Right lobe of liver (tissue), 6 donors: Measurements from ENCODE around the gene ZNF319. TPM values are rescaled to one million over a fixed set of nuclear protein-coding genes. Genes with fewer than 3 reads are reported as not detected.

Experiments used
- ATAC-seq, 4 donors: fragments of 200-7000 bp; cut with Tn5 transposase; one replicate each; pipeline ENCODE4 v1.9.1; 2020; ENCODE audit warnings: mild to moderate bottlenecking in 4 of 4, moderate library complexity in 4 of 4
- DNase-seq, 3 donors: peaks; one replicate each; pipeline ENCODE4 v3.0.0-alpha.2; 2020
- H3K27ac ChIP-seq, 3 donors: fragments of 200-600 bp; one replicate each; pipeline ENCODE4 v1.8.0; 2022
- H3K27me3 ChIP-seq, 2 donors: fragments of 200-600 bp; one replicate each; pipeline ENCODE4 v1.8.0; 2022
- H3K36me3 ChIP-seq, 4 donors: fragments of 200-600 bp; sonication (generic) in 1 of 4; one replicate each; pipeline versions ENCODE4 v1.5.1 to v1.8.0; 2017 to 2022; ENCODE audit warnings: control low read depth in 1 of 4
- H3K4me1 ChIP-seq, 4 donors: fragments of 200-600 bp; sonication (generic) in 1 of 4; one replicate each; pipeline versions ENCODE4 v1.5.1 to v1.8.0; 2017 to 2022; ENCODE audit warnings: control low read depth in 1 of 4
- H3K4me3 ChIP-seq, 3 donors: fragments of 200-600 bp; one replicate each; pipeline ENCODE4 v1.8.0; 2022
- H3K9me3 ChIP-seq, 4 donors: fragments of 200-600 bp; sonication (generic) in 1 of 4; one replicate each; pipeline versions ENCODE4 v1.5.1 to v1.8.0; 2017 to 2022; ENCODE audit warnings: control low read depth in 1 of 4
- POLR2A ChIP-seq: fragments of 450-650 bp; IDR thresholded peaks from one replicate; pipeline ENCODE4 v1.6.1; 2017; ENCODE audit warnings: antibody characterized with exemption, mild to moderate bottlenecking
- WGBS: methylation state at CpG from one replicate; pipeline ENCODE4 v1.1.6; 2018; ENCODE audit warnings: low coverage, low lambda C conversion rate; ENCODE audit not compliant: insufficient coverage; ENCODE audit errors: missing lambda C conversion rate; 5-methylcytosine and 5-hydroxymethylcytosine counted together
- intact Hi-C, 2 donors: fragments of 100-400 bp; cut with DNase I; formaldehyde crosslinking; loops; one replicate each; pipeline versions ENCODE4 v1.11.2 to v1.14.1; 2022
- total RNA-seq, 6 experiments: library from RNA; depleted of rRNA in 2 of 6; stranded (reverse); fragments of >200 nt in 2 of 6; fragmentation: NEBNext Ultra II Directional in 3 of 6; extraction: Animal tissue kit (Norgen Biotek cat#: 25700) in 3 of 6; gene quantifications; one replicate each; pipeline versions ENCODE4 v1.1.0 to v1.2.4, GENCODE V29; 2016 to 2023
- TF ChIP-seq, protein P1 (sequence below), 4 donors: fragments of 200-600 bp in 3 of 4; fragments of 450-650 bp in 1 of 4; IDR thresholded peaks; one replicate each; pipeline versions ENCODE4 v1.5.1 to v1.8.0; 2016 to 2022; ENCODE audit warnings: antibody characterized with exemption in 4 of 4, mild to moderate bottlenecking in 2 of 4
- donor health status: DM: no; HTN: yes; CAD: no.
- donor health status: DM: no; HTN: no; CAD: no.
- donor health status: DM: no; HTN: no; CAD: no.
- donor health status: DM: no; HTN: yes; CAD: no.
- donor health status: DM: no; HTN: yes; CAD: no.

Gene ZNF319
- total RNA-seq, 6 experiments from 2014 or later, result 2.5 to 4.9 (median 3.4) TPM

DNA sequence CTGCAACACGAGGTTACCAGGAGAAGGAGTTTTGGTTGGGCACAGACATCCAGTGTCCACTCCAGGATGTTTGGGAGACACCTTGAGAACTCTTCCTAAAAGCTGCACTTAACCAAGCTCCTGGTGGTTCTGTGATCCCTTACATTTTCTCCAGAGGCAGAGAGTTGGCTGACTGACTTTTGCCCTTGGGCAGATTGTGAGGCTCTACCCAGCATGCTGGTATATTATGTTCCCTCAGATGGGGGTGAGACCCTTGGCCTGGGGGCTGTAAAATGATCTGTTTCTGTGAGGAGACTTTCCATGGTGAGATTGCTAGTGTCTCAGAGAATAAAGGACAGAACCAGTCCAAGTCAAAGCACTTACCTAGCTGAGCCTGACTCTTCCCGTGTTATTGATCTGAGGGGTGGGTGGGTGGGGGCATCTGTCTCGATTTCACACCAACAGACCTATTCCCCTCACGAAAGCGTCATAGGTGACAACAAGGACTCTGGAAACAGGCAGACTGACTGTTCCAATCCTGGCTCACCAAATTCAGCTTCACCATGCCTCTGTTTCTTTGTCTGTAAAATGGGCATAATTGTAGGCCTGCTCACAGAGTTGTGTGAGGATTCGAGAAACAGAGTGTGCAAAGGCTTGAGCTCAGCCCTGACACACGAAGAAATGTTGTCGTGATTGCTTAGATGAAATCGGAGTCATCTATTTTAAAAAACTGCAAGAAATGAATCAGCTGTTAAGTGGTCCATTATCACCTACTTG lies 12.9 kb upstream of the ZNF319 start:
- Histone ChIP-seq H3K4me1 (no peaks in the 10 kb centered on the region), H3K27ac (no peak overlapping the region), H3K9me3 (no peaks in the 10 kb centered on the region), H3K4me3 (no peak overlapping the region), H3K36me3 (peaks cover 0 to 32% (median 3%) of the 10 kb centered on the region in 4 donors), H3K27me3 (no peaks in the 10 kb centered on the region)
- intact Hi-C loops, result loop anchor here in 1 of 2 donors (10.0 kb wide), 1 partner anchor 249 kb away; no protein-coding TSS in a partner anchor
- WGBS, result 96% methylated on average over 7 of the region's 9 CpGs
- ATAC-seq (no peak), DNase-seq (no peak)
- TF ChIP-seq POLR2A, result no peak
- TF ChIP-seq, protein P1, sequence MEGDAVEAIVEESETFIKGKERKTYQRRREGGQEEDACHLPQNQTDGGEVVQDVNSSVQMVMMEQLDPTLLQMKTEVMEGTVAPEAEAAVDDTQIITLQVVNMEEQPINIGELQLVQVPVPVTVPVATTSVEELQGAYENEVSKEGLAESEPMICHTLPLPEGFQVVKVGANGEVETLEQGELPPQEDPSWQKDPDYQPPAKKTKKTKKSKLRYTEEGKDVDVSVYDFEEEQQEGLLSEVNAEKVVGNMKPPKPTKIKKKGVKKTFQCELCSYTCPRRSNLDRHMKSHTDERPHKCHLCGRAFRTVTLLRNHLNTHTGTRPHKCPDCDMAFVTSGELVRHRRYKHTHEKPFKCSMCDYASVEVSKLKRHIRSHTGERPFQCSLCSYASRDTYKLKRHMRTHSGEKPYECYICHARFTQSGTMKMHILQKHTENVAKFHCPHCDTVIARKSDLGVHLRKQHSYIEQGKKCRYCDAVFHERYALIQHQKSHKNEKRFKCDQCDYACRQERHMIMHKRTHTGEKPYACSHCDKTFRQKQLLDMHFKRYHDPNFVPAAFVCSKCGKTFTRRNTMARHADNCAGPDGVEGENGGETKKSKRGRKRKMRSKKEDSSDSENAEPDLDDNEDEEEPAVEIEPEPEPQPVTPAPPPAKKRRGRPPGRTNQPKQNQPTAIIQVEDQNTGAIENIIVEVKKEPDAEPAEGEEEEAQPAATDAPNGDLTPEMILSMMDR (IDR thresholded peaks at IDR 0.05), result no peak

DNA sequence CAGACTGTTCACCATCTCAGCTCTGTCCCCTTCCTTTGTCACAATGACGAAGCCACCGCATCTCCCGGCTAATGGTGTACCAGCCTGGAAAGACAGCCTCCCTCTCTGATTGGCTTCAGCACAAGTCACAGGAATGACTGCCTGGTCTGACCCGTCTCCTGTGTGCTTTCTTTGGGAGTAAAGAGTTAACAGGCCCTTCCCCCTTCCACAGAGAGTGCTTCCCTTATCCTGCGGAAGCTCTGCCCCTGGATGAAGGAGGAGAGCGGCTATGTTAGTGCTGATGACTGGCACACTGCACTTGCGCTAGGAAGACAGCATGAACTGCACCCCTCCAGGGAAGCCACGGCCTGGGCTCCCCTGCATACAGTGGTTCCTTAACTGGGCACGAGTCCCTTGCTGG lies 12.0 kb upstream of the ZNF319 start:
- intact Hi-C loops, result loop anchor here in 1 of 2 donors (10.0 kb wide), 1 partner anchor 248 kb away; no protein-coding TSS in a partner anchor
- no peaks in the 10 kb centered on the region for H3K9me3 ChIP-seq
- H3K27me3 ChIP-seq, result no peaks in the 10 kb centered on the region

DNA sequence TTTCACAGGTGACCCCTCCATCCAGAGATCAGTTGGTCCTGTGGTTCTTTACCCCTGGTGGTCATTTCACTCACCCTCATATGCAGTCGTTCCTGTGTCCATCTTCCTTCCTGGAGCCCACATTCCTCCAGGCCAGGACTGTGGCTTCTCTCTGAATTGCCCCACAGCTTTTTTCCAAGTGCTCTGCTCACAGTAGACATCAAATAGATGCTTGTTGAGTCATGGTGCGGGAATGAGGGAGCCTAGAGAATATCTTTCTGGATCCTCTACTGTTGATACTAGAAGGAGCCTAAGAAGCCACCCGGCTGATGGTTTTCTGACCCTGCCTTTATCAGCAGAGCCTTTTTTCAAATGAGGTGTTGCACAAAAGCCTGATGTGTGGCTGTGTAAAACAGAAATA lies 11.2 kb upstream of the ZNF319 start:
- WGBS, result 84% methylated on average over 3 of the region's 3 CpGs
- no peaks in the 10 kb centered on the region for H3K27me3 ChIP-seq
- no peak overlapping the region for H3K4me3 ChIP-seq
- no peaks in the 10 kb centered on the region for H3K4me1 ChIP-seq
- no peaks in the 10 kb centered on the region for H3K9me3 ChIP-seq
- peaks cover 0 to 23% (median 1%) of the 10 kb centered on the region in 4 donors for H3K36me3 ChIP-seq
- DNase-seq (no peak), ATAC-seq (no peak)
- no peak overlapping the region for H3K27ac ChIP-seq
- TF ChIP-seq POLR2A, result no peak
- TF ChIP-seq, protein P1 (IDR thresholded peaks at IDR 0.05), result no peak
- intact Hi-C loops, result loop anchor here in 1 of 2 donors (10.0 kb wide), 1 partner anchor 247 kb away; no protein-coding TSS in a partner anchor

More for the DNA sequence above, 12.0 kb upstream of the ZNF319 start:
- TF ChIP-seq, protein P1 (IDR thresholded peaks at IDR 0.05), result no peak
- TF ChIP-seq POLR2A, result no peak
- ATAC-seq (peak in 1 of 4 donors; percentile 35), DNase-seq (peak in 1 of 3 donors; percentile 2)
- peaks cover 0 to 25% (median under 1%) of the 10 kb centered on the region in 4 donors for H3K36me3 ChIP-seq
- H3K4me1 ChIP-seq, result no peaks in the 10 kb centered on the region
- WGBS, result 59% methylated on average over 4 of the region's 9 CpGs
- H3K27ac ChIP-seq, result no peak overlapping the region
- H3K4me3 ChIP-seq, result no peak overlapping the region

DNA sequence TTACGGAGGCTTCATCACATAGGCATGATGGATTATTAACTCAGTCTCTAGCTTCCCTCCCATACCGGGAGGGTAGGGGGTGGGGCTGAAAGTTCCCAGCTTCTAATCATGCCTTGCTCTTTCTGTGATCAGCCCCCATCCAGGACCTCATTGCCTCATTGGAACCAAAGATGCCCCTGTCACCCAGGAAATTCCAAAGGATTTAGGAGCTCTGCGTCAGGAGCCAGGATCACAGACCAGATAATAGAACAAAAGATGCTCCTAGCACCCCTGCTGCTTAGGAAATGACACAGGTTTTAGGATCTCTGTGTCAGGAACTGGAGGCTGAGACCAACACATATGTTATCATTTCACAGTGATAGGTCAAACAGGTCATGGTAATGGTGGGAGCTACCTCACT lies 10.4 kb upstream of the ZNF319 start:
- Histone ChIP-seq H3K9me3 (no peaks in the 10 kb centered on the region), H3K27ac (no peak overlapping the region), H3K4me3 (no peak overlapping the region), H3K4me1 (no peaks in the 10 kb centered on the region), H3K36me3 (peaks cover 0 to 23% (median 3%) of the 10 kb centered on the region in 4 donors), H3K27me3 (no peaks in the 10 kb centered on the region)
- no peak for TF ChIP-seq POLR2A
- TF ChIP-seq, protein P1 (IDR thresholded peaks at IDR 0.05), result no peak
- ATAC-seq (no peak), DNase-seq (no peak)
- WGBS, result 87% methylated on average over 3 of the region's 3 CpGs
- intact Hi-C loops, result loop anchor here in 1 of 2 donors (10.0 kb wide), 1 partner anchor 246 kb away; no protein-coding TSS in a partner anchor
